Measurements from ENCODE around the gene SRSF11. TPM values are rescaled to one million over a fixed set of nuclear protein-coding genes. Genes with fewer than 3 reads are reported as not detected.

SRSF11 gene
- polyA plus RNA-seq, 5 donors: 320 to 524 (median 513) TPM

DNA sequence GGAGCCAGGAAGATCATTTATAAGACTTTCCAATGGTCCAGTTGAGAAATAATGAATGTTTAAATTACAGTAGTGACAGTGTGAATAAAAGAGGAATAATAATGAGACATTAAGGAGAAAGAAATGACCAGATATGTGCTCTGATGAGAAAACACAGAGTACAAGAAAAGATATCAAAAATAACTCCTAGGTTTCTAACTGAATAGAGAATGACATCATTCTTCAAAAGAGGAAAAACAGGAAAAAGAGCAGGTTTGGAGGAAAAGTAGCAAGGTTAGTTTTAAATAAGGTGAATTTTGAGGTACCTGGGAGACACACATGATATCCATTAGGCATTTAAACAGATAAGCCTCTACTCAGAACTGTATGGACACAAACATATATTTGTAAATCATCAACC, 78.3 kb downstream of the SRSF11 start:
- DNase-seq: no peak

Other genes with a start within 250 kb of the SRSF11 start
- 10 to 100 TPM; 20.5 to 38.9 (median 28.7) TPM for gene LRRC40, start 15.8 kb upstream of the SRSF11 start, polyA plus RNA-seq (ENCODE audit: insufficient read depth in 1 of 5, insufficient read length in 5 of 5, low replicate concordance in 1 of 5)
- 10 to 100 TPM; 21.9 to 32.4 (median 30.9) TPM for gene ANKRD13C, start 133.3 kb downstream of the SRSF11 start, polyA plus RNA-seq (ENCODE audit: insufficient read depth in 1 of 5, insufficient read length in 5 of 5, low replicate concordance in 1 of 5)
- 1 to 10 TPM; 6.8 to 8.6 (median 8.1) TPM for gene CTH, start 189.9 kb downstream of the SRSF11 start, polyA plus RNA-seq (ENCODE audit: insufficient read depth in 1 of 5, insufficient read length in 5 of 5, low replicate concordance in 1 of 5)